ENCODE results near the gene FTO.
"Not testable (repeated sequence)": the region's sequence is repeated elsewhere in the genome, so short reads cannot be mapped to it uniquely, and the experiment has no call there.

The FTO gene

GRCh38 chr16:53678155-53678554 is 25.8 kb upstream of the FTO start:
- no peak overlapping the region for H2AFZ ChIP-seq
- H3K36me3 ChIP-seq (ENCODE audit: control insufficient read depth, insufficient read depth, low read length), result no peaks in the 10 kb centered on the region
- H3K4me3 ChIP-seq (ENCODE audit: low read depth, low read length), result no peak overlapping the region
- H3K4me1 ChIP-seq, result no peaks in the 10 kb centered on the region
- H3K4me2 ChIP-seq (ENCODE audit: low read length), result no peak overlapping the region
- no peaks in the 10 kb centered on the region for H3K9me3 ChIP-seq (ENCODE audit: control insufficient read depth, low read length)
- TF ChIP-seq, protein P1, sequence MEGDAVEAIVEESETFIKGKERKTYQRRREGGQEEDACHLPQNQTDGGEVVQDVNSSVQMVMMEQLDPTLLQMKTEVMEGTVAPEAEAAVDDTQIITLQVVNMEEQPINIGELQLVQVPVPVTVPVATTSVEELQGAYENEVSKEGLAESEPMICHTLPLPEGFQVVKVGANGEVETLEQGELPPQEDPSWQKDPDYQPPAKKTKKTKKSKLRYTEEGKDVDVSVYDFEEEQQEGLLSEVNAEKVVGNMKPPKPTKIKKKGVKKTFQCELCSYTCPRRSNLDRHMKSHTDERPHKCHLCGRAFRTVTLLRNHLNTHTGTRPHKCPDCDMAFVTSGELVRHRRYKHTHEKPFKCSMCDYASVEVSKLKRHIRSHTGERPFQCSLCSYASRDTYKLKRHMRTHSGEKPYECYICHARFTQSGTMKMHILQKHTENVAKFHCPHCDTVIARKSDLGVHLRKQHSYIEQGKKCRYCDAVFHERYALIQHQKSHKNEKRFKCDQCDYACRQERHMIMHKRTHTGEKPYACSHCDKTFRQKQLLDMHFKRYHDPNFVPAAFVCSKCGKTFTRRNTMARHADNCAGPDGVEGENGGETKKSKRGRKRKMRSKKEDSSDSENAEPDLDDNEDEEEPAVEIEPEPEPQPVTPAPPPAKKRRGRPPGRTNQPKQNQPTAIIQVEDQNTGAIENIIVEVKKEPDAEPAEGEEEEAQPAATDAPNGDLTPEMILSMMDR (IDR thresholded peaks at IDR 0.05), result no peak
- H3K27me3 ChIP-seq (ENCODE audit: control insufficient read depth, insufficient read depth, low read length), result no peaks in the 10 kb centered on the region
- no peaks in the 10 kb centered on the region for H3K79me2 ChIP-seq
- no peak overlapping the region for H3K27ac ChIP-seq
- no peak overlapping the region for H3K9ac ChIP-seq

GRCh38 chr16:53678756-53679343 is 25.1 kb upstream of the FTO start:
- no peak overlapping the region for H3K4me3 ChIP-seq (ENCODE audit: low read depth, low read length)
- no peak overlapping the region for H3K27ac ChIP-seq
- H3K9me3 ChIP-seq (ENCODE audit: control insufficient read depth, low read length), result no peaks in the 10 kb centered on the region
- no peak overlapping the region for H3K9ac ChIP-seq
- no peaks in the 10 kb centered on the region for H3K36me3 ChIP-seq (ENCODE audit: control insufficient read depth, insufficient read depth, low read length)
- TF ChIP-seq, protein P1 (IDR thresholded peaks at IDR 0.05), result no peak
- H2AFZ ChIP-seq, result no peak overlapping the region
- no peaks in the 10 kb centered on the region for H3K79me2 ChIP-seq
- no peak overlapping the region for H3K4me2 ChIP-seq (ENCODE audit: low read length)
- no peaks in the 10 kb centered on the region for H3K27me3 ChIP-seq (ENCODE audit: control insufficient read depth, insufficient read depth, low read length)
- H3K4me1 ChIP-seq, result no peaks in the 10 kb centered on the region

GRCh38 chr16:53680756-53681155 is 23.2 kb upstream of the FTO start:
- Histone ChIP-seq H3K4me3 (ENCODE audit: low read depth, low read length) (no peak overlapping the region), H2AFZ (no peak overlapping the region), H3K79me2 (no peaks in the 10 kb centered on the region), H3K27ac (no peak overlapping the region), H3K27me3 (ENCODE audit: control insufficient read depth, insufficient read depth, low read length) (no peaks in the 10 kb centered on the region), H3K36me3 (ENCODE audit: control insufficient read depth, insufficient read depth, low read length) (no peaks in the 10 kb centered on the region), H3K9me3 (ENCODE audit: control insufficient read depth, low read length) (no peaks in the 10 kb centered on the region), H3K4me1 (no peaks in the 10 kb centered on the region), H3K4me2 (ENCODE audit: low read length) (no peak overlapping the region), H3K9ac (no peak overlapping the region)
- TF ChIP-seq, protein P1 (IDR thresholded peaks at IDR 0.05), result no peak

DNA sequence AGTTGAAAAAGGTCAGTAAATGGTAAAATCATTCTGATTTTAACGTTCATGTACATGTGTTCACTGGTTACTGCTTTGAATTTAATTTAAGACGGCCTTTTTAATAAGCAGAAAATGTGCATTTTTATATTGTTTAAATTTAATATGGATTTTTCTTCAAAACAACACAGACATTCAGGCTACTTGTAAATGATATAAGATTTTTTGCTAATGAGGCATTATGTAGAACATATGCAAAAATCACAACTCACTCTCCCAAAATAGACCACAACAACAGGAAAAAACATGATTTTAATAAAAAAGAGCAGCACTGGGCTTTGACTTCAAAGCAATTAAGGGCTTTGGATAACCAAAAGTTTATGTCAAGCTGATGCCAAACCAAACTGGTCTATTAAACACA is 22.6 kb upstream of the FTO start:
- no peak overlapping the region for H2AFZ ChIP-seq
- no peak overlapping the region for H3K9ac ChIP-seq
- no peaks in the 10 kb centered on the region for H3K27me3 ChIP-seq (ENCODE audit: control insufficient read depth, insufficient read depth, low read length)
- H3K36me3 ChIP-seq (ENCODE audit: control insufficient read depth, insufficient read depth, low read length), result no peaks in the 10 kb centered on the region
- TF ChIP-seq, protein P1 (IDR thresholded peaks at IDR 0.05), result no peak
- no peak overlapping the region for H3K4me3 ChIP-seq (ENCODE audit: low read depth, low read length)
- H3K4me1 ChIP-seq, result no peaks in the 10 kb centered on the region
- H3K4me2 ChIP-seq (ENCODE audit: low read length), result no peak overlapping the region
- H3K9me3 ChIP-seq (ENCODE audit: control insufficient read depth, low read length), result no peaks in the 10 kb centered on the region
- no peaks in the 10 kb centered on the region for H3K79me2 ChIP-seq
- H3K27ac ChIP-seq, result no peak overlapping the region

GRCh38 chr16:53685334-53685733 is 18.6 kb upstream of the FTO start:
- H3K27me3 ChIP-seq (ENCODE audit: control insufficient read depth, insufficient read depth, low read length); H3K79me2 ChIP-seq; H3K9me3 ChIP-seq (ENCODE audit: control insufficient read depth, low read length); H3K9ac ChIP-seq; H2AFZ ChIP-seq; H3K27ac ChIP-seq; H3K36me3 ChIP-seq (ENCODE audit: control insufficient read depth, insufficient read depth, low read length); H3K4me2 ChIP-seq (ENCODE audit: low read length); H3K4me1 ChIP-seq; H3K4me3 ChIP-seq (ENCODE audit: low read depth, low read length): not testable (repeated sequence)

Measured in parathyroid adenoma (tissue), 2 donors.